ENCODE measurements around the gene SP140.

The SP140 gene

GRCh38 chr2:230184727-230185578 lies 40.6 kb upstream of the SP140 start:
- no peak for DNase-seq
- TF ChIP-seq CTCF (IDR thresholded peaks at IDR 0.05), result no peak
- H3K27ac ChIP-seq, result no peak overlapping the region
- no peaks in the 10 kb centered on the region for H3K4me1 ChIP-seq
- H3K9me3 ChIP-seq, result no peaks in the 10 kb centered on the region
- no peak overlapping the region for H3K4me3 ChIP-seq
- H3K27me3 ChIP-seq, result no peaks in the 10 kb centered on the region
- peaks cover 37 to 49% (median 37%) of the 10 kb centered on the region in 3 donors for H3K36me3 ChIP-seq
- intact Hi-C loops (cut with DNase I; ENCODE audit: low total_unique reads), result no loop called here

- no peak for TF ChIP-seq CTCF (IDR thresholded peaks at IDR 0.05)
- H3K9me3 ChIP-seq, result peaks cover 0 to 4% (median 0%) of the 10 kb centered on the region in 3 donors
- H3K4me1 ChIP-seq, result no peaks in the 10 kb centered on the region
- intact Hi-C loops (cut with DNase I; ENCODE audit: low total_unique reads), result no loop called here
- H3K4me3 ChIP-seq, result no peak overlapping the region
- H3K36me3 ChIP-seq, result peaks cover 97 to 100% (median 100%) of the 10 kb centered on the region in 3 donors
- no peak for DNase-seq
- no peak overlapping the region for H3K27ac ChIP-seq
- no peaks in the 10 kb centered on the region for H3K27me3 ChIP-seq
These were observed 23.0 kb upstream of the SP140 start for GRCh38 chr2:230202430-230203109.

GRCh38 chr2:230203110-230203676 lies 22.3 kb upstream of the SP140 start:
- Histone ChIP-seq H3K4me3 (no peak overlapping the region), H3K36me3 (peaks cover 97 to 100% (median 100%) of the 10 kb centered on the region in 3 donors), H3K4me1 (no peaks in the 10 kb centered on the region), H3K9me3 (no peaks in the 10 kb centered on the region), H3K27me3 (no peaks in the 10 kb centered on the region), H3K27ac (no peak overlapping the region)
- intact Hi-C loops (cut with DNase I; ENCODE audit: low total_unique reads), result no loop called here
- no peak for TF ChIP-seq CTCF (IDR thresholded peaks at IDR 0.05)
- DNase-seq, result no peak

GRCh38 chr2:230205034-230205433 lies 20.5 kb upstream of the SP140 start:
- intact Hi-C loops (cut with DNase I; ENCODE audit: low total_unique reads), result no loop called here
- Histone ChIP-seq H3K9me3 (no peaks in the 10 kb centered on the region), H3K36me3 (peaks cover 97 to 100% (median 98%) of the 10 kb centered on the region in 3 donors), H3K27ac (no peak overlapping the region), H3K27me3 (no peaks in the 10 kb centered on the region), H3K4me1 (no peaks in the 10 kb centered on the region), H3K4me3 (no peak overlapping the region)
- DNase-seq, result no peak
- no peak for TF ChIP-seq CTCF (IDR thresholded peaks at IDR 0.05)

GRCh38 chr2:230205721-230206120 lies 19.8 kb upstream of the SP140 start:
- Histone ChIP-seq H3K36me3 (peaks cover 97 to 100% (median 97%) of the 10 kb centered on the region in 3 donors), H3K27ac (no peak overlapping the region), H3K27me3 (no peaks in the 10 kb centered on the region), H3K4me1 (no peaks in the 10 kb centered on the region), H3K9me3 (no peaks in the 10 kb centered on the region), H3K4me3 (no peak overlapping the region)
- intact Hi-C loops (cut with DNase I; ENCODE audit: low total_unique reads), result no loop called here
- no peak for TF ChIP-seq CTCF (IDR thresholded peaks at IDR 0.05)
- no peak for DNase-seq

All from tibial artery (tissue), 4 donors.